GM23338 (cell line): ENCODE results near the gene CCDC184. TPM values are rescaled to one million over a fixed set of nuclear protein-coding genes. Genes with fewer than 3 reads are reported as not detected.

Experiments used
- ATAC-seq: fragments of 200-7000 bp; cut with Tn5 transposase; 3 replicates; pipeline ENCODE4 v1.9.1; 2020
- DNase-seq: peaks from one replicate; pipeline ENCODE4 v3.0.0-alpha.2; 2015; ENCODE audit warnings: low spot score
- H2AFZ ChIP-seq: fragments of 200-600 bp; sonication (generic); 2 replicates; pipeline ENCODE4 v1.8.0; 2016; ENCODE audit warnings: antibody characterized with exemption, mild to moderate bottlenecking, moderate library complexity
- H3F3A ChIP-seq: fragments of 200-600 bp; sonication (generic); replicated peaks from 2 replicates; pipeline ENCODE4 v1.8.0; 2017; ENCODE audit warnings: antibody characterized with exemption, mixed run types, low read depth
- H3K27ac ChIP-seq: fragments of 200-600 bp; sonication (generic); 2 replicates; pipeline ENCODE4 v1.6.1; 2016; ENCODE audit warnings: low read depth
- H3K27me3 ChIP-seq: fragments of 200-600 bp; sonication (generic); 2 replicates; pipeline ENCODE4 v1.8.0; 2016; ENCODE audit warnings: mild to moderate bottlenecking, mixed run types, moderate library complexity; ENCODE audit not compliant: insufficient read depth
- H3K36me3 ChIP-seq: fragments of 200-600 bp; sonication (generic); 2 replicates; pipeline ENCODE4 v1.8.0; 2016; ENCODE audit warnings: mild to moderate bottlenecking; ENCODE audit not compliant: insufficient read depth
- H3K4me1 ChIP-seq: fragments of 200-600 bp; sonication (generic); 2 replicates; pipeline ENCODE4 v1.8.0; 2016; ENCODE audit warnings: mild to moderate bottlenecking, moderate library complexity; ENCODE audit not compliant: insufficient read depth
- H3K4me2 ChIP-seq: fragments of 200-600 bp; sonication (generic); 2 replicates; pipeline ENCODE4 v1.7.1; 2017; ENCODE audit warnings: mixed run types
- H3K4me3 ChIP-seq: fragments of 200-600 bp; sonication (generic); 2 replicates; pipeline ENCODE4 v1.6.1; 2016; ENCODE audit warnings: mixed run types
- H3K79me2 ChIP-seq: fragments of 200-600 bp; sonication (generic); replicated peaks from 2 replicates; pipeline ENCODE4 v1.8.0; 2017; ENCODE audit warnings: mild to moderate bottlenecking; ENCODE audit not compliant: insufficient read depth
- H3K9me2 ChIP-seq: fragments of 200-600 bp; sonication (generic); 2 replicates; pipeline ENCODE4 v1.8.0; 2017; ENCODE audit not compliant: insufficient read depth
- H4K20me1 ChIP-seq: fragments of 200-600 bp; sonication (generic); replicated peaks from 2 replicates; pipeline ENCODE4 v1.8.0; 2017; ENCODE audit warnings: mild to moderate bottlenecking; ENCODE audit not compliant: insufficient read depth
- H3K27ac Mint-ChIP-seq: 2 replicates; pipeline ENCODE4 v1.8.0; 2020; ENCODE audit warnings: inconsistent platforms, mild to moderate bottlenecking, moderate library complexity, mixed read lengths
- H3K27me3 Mint-ChIP-seq: 3 replicates; pipeline ENCODE4 v1.8.0; 2022; ENCODE audit warnings: low read depth, mild to moderate bottlenecking, moderate library complexity, mixed read lengths, inconsistent platforms; ENCODE audit not compliant: insufficient read depth, poor library complexity
- H3K36me3 Mint-ChIP-seq: 3 replicates; pipeline ENCODE4 v1.8.0; 2021; ENCODE audit warnings: low read depth, mild to moderate bottlenecking, inconsistent platforms, moderate library complexity, mixed read lengths
- H3K4me1 Mint-ChIP-seq: 3 replicates; pipeline ENCODE4 v1.8.0; 2020; ENCODE audit warnings: mild to moderate bottlenecking, inconsistent platforms, mixed read lengths
- H3K4me3 Mint-ChIP-seq: 3 replicates; pipeline ENCODE4 v1.8.0; 2021; ENCODE audit warnings: moderate library complexity, mild to moderate bottlenecking, inconsistent platforms, mixed read lengths
- H3K9me3 Mint-ChIP-seq: 3 replicates; pipeline ENCODE4 v1.8.0; 2020; ENCODE audit warnings: moderate library complexity, mild to moderate bottlenecking, inconsistent platforms, mixed read lengths
- EZH2 ChIP-seq: fragments of 200-600 bp; sonication (generic); IDR thresholded peaks from one replicate; pipeline ENCODE4 v1.8.0; 2017; ENCODE audit warnings: antibody characterized with exemption, mild to moderate bottlenecking, low read depth; ENCODE audit not compliant: unreplicated experiment
- JUNB ChIP-seq: IDR thresholded peaks from one replicate; pipeline ENCODE4 v1.6.1; 2016; ENCODE audit warnings: antibody characterized with exemption; ENCODE audit not compliant: unreplicated experiment
- NANOG ChIP-seq: IDR thresholded peaks from 2 replicates; pipeline ENCODE4 v1.6.1; 2016; ENCODE audit warnings: antibody characterized with exemption, borderline replicate concordance
- POLR2AphosphoS5 ChIP-seq: IDR thresholded peaks from 2 replicates; pipeline ENCODE4 v1.6.1; 2016; ENCODE audit warnings: antibody characterized with exemption, low read depth
- STAT1 ChIP-seq: IDR thresholded peaks from one replicate; pipeline ENCODE4 v1.6.1; 2016; ENCODE audit warnings: antibody characterized with exemption; ENCODE audit not compliant: unreplicated experiment
- ZNF114 ChIP-seq: fragments of 250-450 bp; sonication (Bioruptor Pico); IDR thresholded peaks from 2 replicates; pipeline ENCODE4 v1.5.0; 2020; ENCODE audit warnings: mild to moderate bottlenecking, moderate library complexity
- polyA plus RNA-seq: library from polyadenylated mRNA; unstranded; fragments of >200 nt; fragmentation: Nextera tagmentation; extraction: Ambion mirVana; gene quantifications from 2 replicates; pipeline ENCODE4 v1.2.1, GENCODE V29; 2016
- total RNA-seq: library from RNA; depleted of rRNA; stranded (reverse); fragments of >200 nt; shearing (Covaris generic); gene quantifications from 2 replicates; pipeline ENCODE4 v1.2.3, GENCODE V29; 2014
- TF ChIP-seq, protein P1 (sequence below): fragments of 250-450 bp; sonication (Bioruptor Pico); IDR thresholded peaks from 2 replicates; pipeline ENCODE4 v1.5.0; 2020; ENCODE audit warnings: mild to moderate bottlenecking, moderate library complexity

Gene CCDC184
- total and polyA plus RNA-seq, 2 experiments from 2014 or later = 1.8 to 2.8 TPM

DNA sequence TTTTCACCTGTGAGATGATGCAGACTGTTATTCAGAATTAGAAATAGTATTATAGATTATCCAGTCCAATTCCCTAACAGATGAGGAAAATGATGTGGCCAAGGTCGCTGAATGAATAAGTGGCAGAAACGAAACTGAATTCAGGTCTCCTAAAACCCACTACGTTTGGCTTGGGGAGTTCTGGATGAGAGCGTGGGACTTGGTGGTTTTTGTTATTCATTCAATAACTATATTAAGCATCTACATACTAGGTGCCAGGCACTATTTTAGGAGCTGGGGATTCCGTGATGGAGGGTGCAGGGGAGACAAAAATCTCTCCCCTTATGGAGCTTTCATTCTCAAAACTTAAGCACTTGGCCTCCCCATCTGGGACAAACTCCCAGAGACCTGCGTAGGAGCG, 813 bp upstream of the CCDC184 start:
- no peak for TF ChIP-seq ZNF114 (CRISPR knock-in tag)
- TF ChIP-seq NANOG = no peak
- no peak for TF ChIP-seq STAT1
- Mint-ChIP-seq H3K4me3 (peak overlapping the region; percentile 81), H3K4me1 (peaks cover 28% of the 10 kb centered on the region), H3K36me3 (no peaks in the 10 kb centered on the region), H3K9me3 (no peaks in the 10 kb centered on the region), H3K27ac (no peak overlapping the region), H3K27me3 (peaks cover 47% of the 10 kb centered on the region)
- Histone ChIP-seq H3K4me2 (peak overlapping the region; percentile 87), H3K79me2 (no peaks in the 10 kb centered on the region), H3K27me3 (peaks cover 69% of the 10 kb centered on the region), H3F3A (peaks cover 3% of the 10 kb centered on the region; the same call in 1 of the 2 replicates), H2AFZ (peak overlapping the region; percentile 98), H3K4me3 (peak overlapping the region; percentile 81), H3K9me2 (no peaks in the 10 kb centered on the region), H3K4me1 (peaks cover 24% of the 10 kb centered on the region), H4K20me1 (no peaks in the 10 kb centered on the region), H3K27ac (0 out of 2 replicates have a peak overlapping the region, but pooled peaks have one; percentile 9), H3K36me3 (no peaks in the 10 kb centered on the region)
- DNase-seq (no peak), ATAC-seq (no peak)

GRCh38 chr12:48183876-48184548, 568 bp downstream of the CCDC184 start:
- Mint-ChIP-seq H3K9me3 (no peaks in the 10 kb centered on the region), H3K4me1 (peaks cover 27% of the 10 kb centered on the region), H3K27me3 (peaks cover 52% of the 10 kb centered on the region), H3K4me3 (peak overlapping the region; percentile 81), H3K36me3 (no peaks in the 10 kb centered on the region), H3K27ac (no peak overlapping the region)
- Histone ChIP-seq H3K27ac (no peak overlapping the region), H2AFZ (peak overlapping the region; percentile 98), H3K36me3 (no peaks in the 10 kb centered on the region), H4K20me1 (no peaks in the 10 kb centered on the region), H3K79me2 (no peaks in the 10 kb centered on the region), H3K4me2 (peak overlapping the region; percentile 87), H3F3A (peaks cover 3% of the 10 kb centered on the region; the same call in 1 of the 2 replicates), H3K4me3 (peak overlapping the region; percentile 81), H3K4me1 (peaks cover 23% of the 10 kb centered on the region), H3K9me2 (no peaks in the 10 kb centered on the region), H3K27me3 (peaks cover 72% of the 10 kb centered on the region)
- peak; percentile 50 for TF ChIP-seq EZH2
- no peak for TF ChIP-seq JUNB
- 0 out of 2 replicates have a peak, but pooled peaks have one; percentile 10 for TF ChIP-seq POLR2AphosphoS5
- DNase-seq (peak; percentile 54), ATAC-seq (peak; percentile 25)

- Mint-ChIP-seq H3K27ac (no peak overlapping the region), H3K4me3 (peak overlapping the region; percentile 81), H3K27me3 (peaks cover 52% of the 10 kb centered on the region), H3K4me1 (peaks cover 27% of the 10 kb centered on the region), H3K9me3 (no peaks in the 10 kb centered on the region), H3K36me3 (no peaks in the 10 kb centered on the region)
- TF ChIP-seq, protein P1, sequence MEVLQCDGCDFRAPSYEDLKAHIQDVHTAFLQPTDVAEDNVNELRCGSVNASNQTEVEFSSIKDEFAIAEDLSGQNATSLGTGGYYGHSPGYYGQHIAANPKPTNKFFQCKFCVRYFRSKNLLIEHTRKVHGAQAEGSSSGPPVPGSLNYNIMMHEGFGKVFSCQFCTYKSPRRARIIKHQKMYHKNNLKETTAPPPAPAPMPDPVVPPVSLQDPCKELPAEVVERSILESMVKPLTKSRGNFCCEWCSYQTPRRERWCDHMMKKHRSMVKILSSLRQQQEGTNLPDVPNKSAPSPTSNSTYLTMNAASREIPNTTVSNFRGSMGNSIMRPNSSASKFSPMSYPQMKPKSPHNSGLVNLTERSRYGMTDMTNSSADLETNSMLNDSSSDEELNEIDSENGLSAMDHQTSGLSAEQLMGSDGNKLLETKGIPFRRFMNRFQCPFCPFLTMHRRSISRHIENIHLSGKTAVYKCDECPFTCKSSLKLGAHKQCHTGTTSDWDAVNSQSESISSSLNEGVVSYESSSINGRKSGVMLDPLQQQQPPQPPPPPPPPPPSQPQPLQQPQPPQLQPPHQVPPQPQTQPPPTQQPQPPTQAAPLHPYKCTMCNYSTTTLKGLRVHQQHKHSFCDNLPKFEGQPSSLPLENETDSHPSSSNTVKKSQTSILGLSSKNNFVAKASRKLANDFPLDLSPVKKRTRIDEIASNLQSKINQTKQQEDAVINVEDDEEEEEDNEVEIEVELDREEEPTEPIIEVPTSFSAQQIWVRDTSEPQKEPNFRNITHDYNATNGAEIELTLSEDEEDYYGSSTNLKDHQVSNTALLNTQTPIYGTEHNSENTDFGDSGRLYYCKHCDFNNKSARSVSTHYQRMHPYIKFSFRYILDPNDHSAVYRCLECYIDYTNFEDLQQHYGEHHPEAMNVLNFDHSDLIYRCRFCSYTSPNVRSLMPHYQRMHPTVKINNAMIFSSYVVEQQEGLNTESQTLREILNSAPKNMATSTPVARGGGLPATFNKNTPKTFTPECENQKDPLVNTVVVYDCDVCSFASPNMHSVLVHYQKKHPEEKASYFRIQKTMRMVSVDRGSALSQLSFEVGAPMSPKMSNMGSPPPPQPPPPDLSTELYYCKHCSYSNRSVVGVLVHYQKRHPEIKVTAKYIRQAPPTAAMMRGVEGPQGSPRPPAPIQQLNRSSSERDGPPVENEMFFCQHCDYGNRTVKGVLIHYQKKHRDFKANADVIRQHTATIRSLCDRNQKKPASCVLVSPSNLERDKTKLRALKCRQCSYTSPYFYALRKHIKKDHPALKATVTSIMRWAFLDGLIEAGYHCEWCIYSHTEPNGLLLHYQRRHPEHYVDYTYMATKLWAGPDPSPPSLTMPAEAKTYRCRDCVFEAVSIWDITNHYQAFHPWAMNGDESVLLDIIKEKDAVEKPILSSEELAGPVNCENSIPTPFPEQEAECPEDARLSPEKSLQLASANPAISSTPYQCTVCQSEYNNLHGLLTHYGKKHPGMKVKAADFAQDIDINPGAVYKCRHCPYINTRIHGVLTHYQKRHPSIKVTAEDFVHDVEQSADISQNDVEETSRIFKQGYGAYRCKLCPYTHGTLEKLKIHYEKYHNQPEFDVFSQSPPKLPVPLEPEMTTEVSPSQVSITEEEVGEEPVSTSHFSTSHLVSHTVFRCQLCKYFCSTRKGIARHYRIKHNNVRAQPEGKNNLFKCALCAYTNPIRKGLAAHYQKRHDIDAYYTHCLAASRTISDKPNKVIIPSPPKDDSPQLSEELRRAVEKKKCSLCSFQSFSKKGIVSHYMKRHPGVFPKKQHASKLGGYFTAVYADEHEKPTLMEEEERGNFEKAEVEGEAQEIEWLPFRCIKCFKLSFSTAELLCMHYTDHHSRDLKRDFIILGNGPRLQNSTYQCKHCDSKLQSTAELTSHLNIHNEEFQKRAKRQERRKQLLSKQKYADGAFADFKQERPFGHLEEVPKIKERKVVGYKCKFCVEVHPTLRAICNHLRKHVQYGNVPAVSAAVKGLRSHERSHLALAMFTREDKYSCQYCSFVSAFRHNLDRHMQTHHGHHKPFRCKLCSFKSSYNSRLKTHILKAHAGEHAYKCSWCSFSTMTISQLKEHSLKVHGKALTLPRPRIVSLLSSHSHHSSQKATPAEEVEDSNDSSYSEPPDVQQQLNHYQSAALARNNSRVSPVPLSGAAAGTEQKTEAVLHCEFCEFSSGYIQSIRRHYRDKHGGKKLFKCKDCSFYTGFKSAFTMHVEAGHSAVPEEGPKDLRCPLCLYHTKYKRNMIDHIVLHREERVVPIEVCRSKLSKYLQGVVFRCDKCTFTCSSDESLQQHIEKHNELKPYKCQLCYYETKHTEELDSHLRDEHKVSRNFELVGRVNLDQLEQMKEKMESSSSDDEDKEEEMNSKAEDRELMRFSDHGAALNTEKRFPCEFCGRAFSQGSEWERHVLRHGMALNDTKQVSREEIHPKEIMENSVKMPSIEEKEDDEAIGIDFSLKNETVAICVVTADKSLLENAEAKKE = no peak
- TF ChIP-seq POLR2AphosphoS5 = no peak
- TF ChIP-seq NANOG = no peak
- TF ChIP-seq JUNB = no peak
- H3K27me3 ChIP-seq = peaks cover 72% of the 10 kb centered on the region
- peak overlapping the region; percentile 81 for H3K4me3 ChIP-seq
- H3K36me3 ChIP-seq = no peaks in the 10 kb centered on the region
- H3F3A ChIP-seq = peaks cover 3% of the 10 kb centered on the region; the same call in 1 of the 2 replicates
- H3K4me1 ChIP-seq = peaks cover 23% of the 10 kb centered on the region
- ATAC-seq (peak; percentile 2; the same call in 2 of the 3 replicates), DNase-seq (peak; percentile 34)
- H3K4me2 ChIP-seq = peak overlapping the region; percentile 87
- no peak overlapping the region for H3K27ac ChIP-seq
- no peaks in the 10 kb centered on the region for H3K9me2 ChIP-seq
- no peaks in the 10 kb centered on the region for H3K79me2 ChIP-seq
- H4K20me1 ChIP-seq = no peaks in the 10 kb centered on the region
- H2AFZ ChIP-seq = peak overlapping the region; percentile 92
Observed at GRCh38 chr12:48184549-48184922, 1.1 kb downstream of the CCDC184 start.
